Nucleus accumbens (tissue), 56 donors: ENCODE results near the gene SLC51A.

Experiments used
- DNase-seq, 56 donors: peaks; one replicate each; lab custom pipeline; 2025; lab: John Stamatoyannopoulos, UW

Gene SLC51A

DNA sequence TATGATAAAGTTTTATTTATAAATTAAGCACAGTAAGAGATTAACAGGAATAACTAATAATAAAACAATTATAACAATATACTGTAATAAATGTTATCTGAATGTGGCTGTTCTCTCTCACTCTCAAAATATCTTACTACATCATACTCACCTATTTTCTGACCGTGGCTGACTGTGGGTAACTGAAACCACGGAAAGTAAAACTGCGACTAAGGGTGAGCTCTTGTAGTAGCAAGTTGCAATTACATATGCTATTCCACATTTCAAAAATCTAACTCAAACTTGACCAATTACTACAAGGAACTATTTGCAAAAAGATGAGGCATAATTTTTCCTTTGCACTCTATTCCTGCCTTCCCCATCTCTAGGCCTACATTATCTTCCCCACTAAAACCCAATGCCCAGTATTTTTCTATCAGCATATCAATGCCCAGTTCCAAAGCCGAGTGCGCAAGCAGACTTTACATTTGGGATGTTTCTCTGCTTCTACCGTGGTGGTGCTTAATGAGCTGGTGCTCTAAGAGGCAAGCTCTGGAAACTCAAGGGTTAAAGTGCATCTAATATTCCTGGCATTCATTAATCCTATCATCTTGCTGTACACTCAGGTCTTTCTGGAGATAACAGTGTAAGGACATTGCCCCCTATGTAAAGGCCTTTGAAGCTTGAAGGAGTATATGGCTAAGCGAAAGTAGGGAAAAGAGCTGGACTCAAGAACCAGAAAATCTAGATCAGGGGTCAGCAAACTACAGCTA is 64.5 kb downstream of the SLC51A start:
- no peak for DNase-seq

DNA sequence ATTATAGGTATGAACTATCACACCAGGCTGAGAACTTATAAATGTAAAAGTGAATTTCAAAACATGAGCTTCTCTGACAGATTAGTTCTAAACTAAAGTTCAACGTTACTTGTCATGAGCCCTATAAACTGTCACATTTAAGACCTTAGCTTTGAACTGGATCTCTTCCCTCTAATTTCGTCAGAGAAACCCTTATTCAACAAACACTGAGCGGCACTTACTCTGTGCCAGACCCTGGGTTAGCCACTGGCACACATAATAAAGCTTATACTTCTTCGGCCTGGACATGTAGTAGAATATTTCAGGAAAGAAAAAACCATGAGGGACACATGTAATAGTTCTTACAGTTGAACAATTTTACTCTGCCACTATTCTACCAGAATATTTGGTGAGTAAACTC is 65.6 kb downstream of the SLC51A start:
- no peak for DNase-seq
